Measurements from ENCODE around the gene SLC10A7. TPM values are rescaled to one million over a fixed set of nuclear protein-coding genes. Genes with fewer than 3 reads are reported as not detected.

Gene SLC10A7
- total and polyA plus RNA-seq, 2 of the 8 experiments (the other 6 are each of a cell fraction or from before 2014, with no cell fraction given): 2.5 to 2.9 TPM

- TF ChIP-seq CHD7 (IDR thresholded peaks at IDR 0.05; ENCODE audit: insufficient replicate concordance, low read length): no peak
Measured at GRCh38 chr4:146237092-146237491, 284.6 kb downstream of the SLC10A7 start (continued).
